K562 (cell line): ENCODE results near the gene TMEM88.
A peak's percentile ranks its signal among the peaks of the same experiment; 100 is the strongest.

Experiments used
- CTCF ChIP-seq, 3 experiments: IDR thresholded peaks in 2 of 3; conservative IDR thresholded peaks in 1 of 3; 2 replicates each; pipeline ENCODE4 v1.5.1; 2011 to 2012; ENCODE audit warnings: low read length in 3 of 3, mild to moderate bottlenecking in 3 of 3, control low read depth in 2 of 3, improper control_type of control experiment in 1 of 3, inconsistent platforms in 1 of 3, low read depth in 1 of 3, mixed read lengths in 1 of 3, moderate library complexity in 1 of 3; ENCODE audit not compliant: insufficient read depth in 2 of 3
- E2F6 ChIP-seq, 2 experiments: IDR thresholded peaks; 2 replicates each; pipeline ENCODE4 v1.6.1; 2011; ENCODE audit warnings: borderline replicate concordance in 1 of 2, control low read depth in 1 of 2, low read depth in 1 of 2, low read length in 1 of 2, mild to moderate bottlenecking in 1 of 2, mixed read lengths in 1 of 2, moderate library complexity in 1 of 2; ENCODE audit not compliant: insufficient read depth in 1 of 2, insufficient read length in 1 of 2, poor library complexity in 1 of 2, severe bottlenecking in 1 of 2; ENCODE audit errors: extremely low read depth in 1 of 2
- MAZ ChIP-seq, 2 experiments: fragments of 450-650 bp in 1 of 2; sonication (generic) in 1 of 2; formaldehyde crosslinking; IDR thresholded peaks in 1 of 2; conservative IDR thresholded peaks in 1 of 2; 2 replicates each; pipeline versions ENCODE4 v1.4.0 to v1.5.0; 2020; ENCODE audit warnings: mild to moderate bottlenecking in 1 of 2, missing genetic modification reagents in 1 of 2
- POLR2A ChIP-seq: fragments of 450-650 bp; conservative IDR thresholded peaks from 2 replicates; pipeline ENCODE4 v1.6.1; 2016
- RAD21 ChIP-seq, 2 experiments: fragments of 250-450 bp in 1 of 2; fragments of 450-650 bp in 1 of 2; sonication (Bioruptor Pico) in 1 of 2; formaldehyde crosslinking in 1 of 2; IDR thresholded peaks in 1 of 2; conservative IDR thresholded peaks in 1 of 2; 2 replicates each; pipeline versions ENCODE4 v1.4.0 to v1.8.0; 2020 to 2022; ENCODE audit warnings: mild to moderate bottlenecking in 2 of 2, moderate library complexity in 1 of 2
- SRSF9 ChIP-seq: fragments of 200-400 bp; formaldehyde crosslinking; IDR thresholded peaks from 2 replicates; pipeline ENCODE4 v1.6.1; 2017; ENCODE audit warnings: low read depth, low read length, borderline replicate concordance
- TARDBP ChIP-seq: fragments of 450-650 bp; IDR thresholded peaks from 2 replicates; pipeline ENCODE4 v1.6.1; 2016
- ZBED1 ChIP-seq: IDR thresholded peaks from 2 replicates; pipeline ENCODE4 v1.6.1; 2014

GRCh38 chr17:7844292-7845154 lies 10.3 kb upstream of the TMEM88 start:
- no peak for TF ChIP-seq CTCF (IDR thresholded peaks at IDR 0.05 in 2 of 3, conservative IDR thresholded peaks at IDR 0.05 in 1 of 3; ENCODE audit: insufficient read depth in 2 of 3, low read depth in 1 of 3, low read length in 3 of 3)
- TF ChIP-seq TARDBP = no peak
- TF ChIP-seq ZBED1 = no peak
- TF ChIP-seq RAD21 (CRISPR knock-in tag; conservative IDR thresholded peaks at IDR 0.05 in 1 of 2, IDR thresholded peaks at IDR 0.05 in 1 of 2) = no peak
- peak in 1 of 2 experiments; percentile 26 for TF ChIP-seq E2F6 (IDR thresholded peaks at IDR 0.05; ENCODE audit: borderline replicate concordance in 1 of 2, extremely low read depth in 1 of 2, insufficient read depth in 1 of 2, insufficient read length in 1 of 2, low read depth in 1 of 2, low read length in 1 of 2, poor library complexity in 1 of 2, severe bottlenecking in 1 of 2)
- peak in 1 of 2 experiments; percentile 20; a peak in 2 of 4 replicates for TF ChIP-seq MAZ (CRISPR knock-in tag; conservative IDR thresholded peaks at IDR 0.05 in 1 of 2, IDR thresholded peaks at IDR 0.05 in 1 of 2)
- peak; percentile 79 for TF ChIP-seq POLR2A
- no peak for TF ChIP-seq SRSF9
